GM23338 (cell line): ENCODE results near the gene CBLN3. TPM values are rescaled to one million over a fixed set of nuclear protein-coding genes. Genes with fewer than 3 reads are reported as not detected.

Source experiments
- ATAC-seq: fragments of 200-7000 bp; cut with Tn5 transposase; 3 replicates; pipeline ENCODE4 v1.9.1; 2020
- DNase-seq: peaks from one replicate; pipeline ENCODE4 v3.0.0-alpha.2; 2015; ENCODE audit warnings: low spot score
- H2AFZ ChIP-seq: fragments of 200-600 bp; sonication (generic); 2 replicates; pipeline ENCODE4 v1.8.0; 2016; ENCODE audit warnings: antibody characterized with exemption, mild to moderate bottlenecking, moderate library complexity
- H3F3A ChIP-seq: fragments of 200-600 bp; sonication (generic); replicated peaks from 2 replicates; pipeline ENCODE4 v1.8.0; 2017; ENCODE audit warnings: antibody characterized with exemption, mixed run types, low read depth
- H3K27ac ChIP-seq: fragments of 200-600 bp; sonication (generic); 2 replicates; pipeline ENCODE4 v1.6.1; 2016; ENCODE audit warnings: low read depth
- H3K27me3 ChIP-seq: fragments of 200-600 bp; sonication (generic); 2 replicates; pipeline ENCODE4 v1.8.0; 2016; ENCODE audit warnings: mild to moderate bottlenecking, mixed run types, moderate library complexity; ENCODE audit not compliant: insufficient read depth
- H3K36me3 ChIP-seq: fragments of 200-600 bp; sonication (generic); 2 replicates; pipeline ENCODE4 v1.8.0; 2016; ENCODE audit warnings: mild to moderate bottlenecking; ENCODE audit not compliant: insufficient read depth
- H3K4me1 ChIP-seq: fragments of 200-600 bp; sonication (generic); 2 replicates; pipeline ENCODE4 v1.8.0; 2016; ENCODE audit warnings: mild to moderate bottlenecking, moderate library complexity; ENCODE audit not compliant: insufficient read depth
- H3K4me2 ChIP-seq: fragments of 200-600 bp; sonication (generic); 2 replicates; pipeline ENCODE4 v1.7.1; 2017; ENCODE audit warnings: mixed run types
- H3K4me3 ChIP-seq: fragments of 200-600 bp; sonication (generic); 2 replicates; pipeline ENCODE4 v1.6.1; 2016; ENCODE audit warnings: mixed run types
- H3K79me2 ChIP-seq: fragments of 200-600 bp; sonication (generic); replicated peaks from 2 replicates; pipeline ENCODE4 v1.8.0; 2017; ENCODE audit warnings: mild to moderate bottlenecking; ENCODE audit not compliant: insufficient read depth
- H3K9me2 ChIP-seq: fragments of 200-600 bp; sonication (generic); 2 replicates; pipeline ENCODE4 v1.8.0; 2017; ENCODE audit not compliant: insufficient read depth
- H4K20me1 ChIP-seq: fragments of 200-600 bp; sonication (generic); replicated peaks from 2 replicates; pipeline ENCODE4 v1.8.0; 2017; ENCODE audit warnings: mild to moderate bottlenecking; ENCODE audit not compliant: insufficient read depth
- H3K27ac Mint-ChIP-seq: 2 replicates; pipeline ENCODE4 v1.8.0; 2020; ENCODE audit warnings: inconsistent platforms, mild to moderate bottlenecking, moderate library complexity, mixed read lengths
- H3K27me3 Mint-ChIP-seq: 3 replicates; pipeline ENCODE4 v1.8.0; 2022; ENCODE audit warnings: low read depth, mild to moderate bottlenecking, moderate library complexity, mixed read lengths, inconsistent platforms; ENCODE audit not compliant: insufficient read depth, poor library complexity
- H3K36me3 Mint-ChIP-seq: 3 replicates; pipeline ENCODE4 v1.8.0; 2021; ENCODE audit warnings: low read depth, mild to moderate bottlenecking, inconsistent platforms, moderate library complexity, mixed read lengths
- H3K4me1 Mint-ChIP-seq: 3 replicates; pipeline ENCODE4 v1.8.0; 2020; ENCODE audit warnings: mild to moderate bottlenecking, inconsistent platforms, mixed read lengths
- H3K4me3 Mint-ChIP-seq: 3 replicates; pipeline ENCODE4 v1.8.0; 2021; ENCODE audit warnings: moderate library complexity, mild to moderate bottlenecking, inconsistent platforms, mixed read lengths
- H3K9me3 Mint-ChIP-seq: 3 replicates; pipeline ENCODE4 v1.8.0; 2020; ENCODE audit warnings: moderate library complexity, mild to moderate bottlenecking, inconsistent platforms, mixed read lengths
- CREB1 ChIP-seq: fragments of 250-450 bp; sonication (Bioruptor Pico); IDR thresholded peaks from 2 replicates; pipeline ENCODE4 v1.5.0; 2020; ENCODE audit warnings: low read depth, mild to moderate bottlenecking, moderate library complexity
- ETS1 ChIP-seq: IDR thresholded peaks from 2 replicates; pipeline ENCODE4 v1.6.1; 2016; ENCODE audit warnings: antibody characterized with exemption
- EZH2 ChIP-seq: fragments of 200-600 bp; sonication (generic); IDR thresholded peaks from one replicate; pipeline ENCODE4 v1.8.0; 2017; ENCODE audit warnings: antibody characterized with exemption, mild to moderate bottlenecking, low read depth; ENCODE audit not compliant: unreplicated experiment
- JUNB ChIP-seq: IDR thresholded peaks from one replicate; pipeline ENCODE4 v1.6.1; 2016; ENCODE audit warnings: antibody characterized with exemption; ENCODE audit not compliant: unreplicated experiment
- REST ChIP-seq: IDR thresholded peaks from one replicate; pipeline ENCODE4 v1.6.1; 2018; ENCODE audit warnings: antibody characterized with exemption; ENCODE audit not compliant: unreplicated experiment
- STAT1 ChIP-seq: IDR thresholded peaks from one replicate; pipeline ENCODE4 v1.6.1; 2016; ENCODE audit warnings: antibody characterized with exemption; ENCODE audit not compliant: unreplicated experiment
- ZNF114 ChIP-seq: fragments of 250-450 bp; sonication (Bioruptor Pico); IDR thresholded peaks from 2 replicates; pipeline ENCODE4 v1.5.0; 2020; ENCODE audit warnings: mild to moderate bottlenecking, moderate library complexity
- ZNF331 ChIP-seq: fragments of 250-450 bp; sonication (Bioruptor Pico); IDR thresholded peaks from 2 replicates; pipeline ENCODE4 v1.5.0; 2020; ENCODE audit warnings: low read depth, mild to moderate bottlenecking, moderate library complexity
- polyA plus RNA-seq: library from polyadenylated mRNA; unstranded; fragments of >200 nt; fragmentation: Nextera tagmentation; extraction: Ambion mirVana; gene quantifications from 2 replicates; pipeline ENCODE4 v1.2.1, GENCODE V29; 2016
- total RNA-seq: library from RNA; depleted of rRNA; stranded (reverse); fragments of >200 nt; shearing (Covaris generic); gene quantifications from 2 replicates; pipeline ENCODE4 v1.2.3, GENCODE V29; 2014
- TF ChIP-seq, protein P1 (sequence below), 2 experiments: fragments of 200-600 bp in 1 of 2; sonication (generic) in 1 of 2; conservative IDR thresholded peaks; 2 replicates each; pipeline versions ENCODE4 v1.5.1 to v1.6.1; 2016 to 2017; ENCODE audit warnings: antibody characterized with exemption in 2 of 2, low read depth in 2 of 2, mild to moderate bottlenecking in 2 of 2, moderate library complexity in 1 of 2

The CBLN3 gene
- total and polyA plus RNA-seq, 2 experiments from 2014 or later: 0.07 to 0.19 TPM

DNA sequence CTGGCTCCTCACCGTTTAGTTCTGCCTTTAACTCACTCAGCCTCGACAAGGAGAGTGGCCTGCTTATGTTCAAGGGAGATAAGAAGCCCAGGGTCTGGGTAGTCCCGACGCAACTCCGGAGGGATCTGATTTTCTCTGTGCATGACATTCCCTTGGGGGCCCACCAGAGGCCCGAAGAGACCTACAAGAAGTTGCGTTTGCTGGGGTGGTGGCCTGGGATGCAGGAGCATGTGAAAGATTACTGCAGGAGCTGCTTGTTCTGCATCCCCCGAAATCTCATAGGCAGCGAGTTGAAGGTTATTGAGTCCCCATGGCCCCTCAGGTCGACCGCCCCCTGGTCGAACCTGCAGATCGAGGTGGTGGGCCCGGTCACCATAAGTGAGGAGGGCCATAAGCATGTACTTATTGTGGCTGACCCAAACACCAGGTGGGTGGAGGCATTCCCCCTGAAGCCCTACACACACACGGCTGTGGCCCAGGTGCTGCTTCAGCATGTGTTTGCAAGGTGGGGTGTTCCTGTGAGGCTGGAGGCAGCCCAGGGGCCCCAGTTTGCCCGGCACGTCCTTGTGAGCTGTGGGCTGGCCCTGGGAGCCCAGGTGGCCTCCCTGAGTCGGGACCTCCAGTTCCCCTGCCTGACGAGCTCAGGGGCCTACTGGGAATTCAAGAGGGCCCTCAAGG lies 13.1 kb downstream of the CBLN3 start:
- Mint-ChIP-seq H3K36me3 (peaks cover 5% of the 10 kb centered on the region; the same call in 1 of the 3 replicates), H3K9me3 (peaks cover 2% of the 10 kb centered on the region; the same call in 1 of the 3 replicates), H3K4me1 (peaks cover 2% of the 10 kb centered on the region; the same call in 1 of the 3 replicates), H3K27ac (no peak overlapping the region), H3K27me3 (peaks cover 11% of the 10 kb centered on the region), H3K4me3 (no peak overlapping the region)
- H3K27me3 ChIP-seq: peaks cover 11% of the 10 kb centered on the region
- no peak overlapping the region for H3K4me3 ChIP-seq
- H3K36me3 ChIP-seq: no peaks in the 10 kb centered on the region
- H3K27ac ChIP-seq: no peak overlapping the region
- no peaks in the 10 kb centered on the region for H3K9me2 ChIP-seq
- H2AFZ ChIP-seq: no peak overlapping the region
- DNase-seq (no peak), ATAC-seq (no peak)
- TF ChIP-seq STAT1: no peak
- no peak for TF ChIP-seq ZNF331 (CRISPR knock-in tag)
- H3F3A ChIP-seq: no peaks in the 10 kb centered on the region
- no peaks in the 10 kb centered on the region for H3K79me2 ChIP-seq
- no peaks in the 10 kb centered on the region for H3K4me1 ChIP-seq
- no peak overlapping the region for H3K4me2 ChIP-seq
- no peaks in the 10 kb centered on the region for H4K20me1 ChIP-seq

DNA sequence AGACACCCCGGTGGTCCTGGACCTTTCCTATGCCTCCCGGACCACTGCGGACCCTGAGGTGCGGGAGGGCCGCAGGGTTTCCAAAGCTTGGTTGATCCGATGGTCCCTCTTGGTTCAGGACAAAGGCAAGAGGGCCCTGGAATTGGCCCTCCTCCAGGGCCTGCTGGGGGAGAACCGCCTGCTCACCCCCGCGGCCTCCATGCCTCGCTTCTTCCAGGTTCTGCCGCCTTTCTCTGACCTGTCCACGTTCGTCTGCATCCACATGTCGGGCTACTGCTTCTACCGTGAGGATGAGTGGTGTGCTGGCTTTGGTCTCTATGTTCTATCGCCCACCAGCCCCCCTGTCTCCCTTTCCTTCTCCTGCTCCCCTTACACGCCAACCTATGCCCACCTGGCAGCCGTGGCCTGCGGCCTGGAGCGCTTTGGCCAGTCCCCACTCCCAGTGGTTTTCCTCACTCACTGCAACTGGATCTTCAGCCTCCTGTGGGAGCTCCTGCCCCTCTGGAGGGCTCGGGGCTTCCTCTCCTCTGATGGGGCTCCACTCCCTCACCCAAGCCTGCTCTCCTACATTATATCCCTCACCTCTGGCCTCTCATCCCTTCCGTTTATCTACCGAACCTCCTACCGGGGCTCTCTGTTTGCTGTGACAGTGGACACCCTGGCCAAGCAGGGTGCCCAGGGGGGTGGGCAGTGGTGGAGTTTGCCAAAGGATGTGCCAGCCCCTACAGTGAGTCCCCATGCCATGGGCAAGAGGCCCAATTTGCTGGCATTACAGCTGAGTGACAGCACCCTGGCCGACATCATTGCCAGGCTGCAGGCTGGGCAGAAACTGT lies 13.8 kb downstream of the CBLN3 start:
- no peak for ATAC-seq
- Histone ChIP-seq H3K9me2 (no peaks in the 10 kb centered on the region), H3K4me2 (no peak overlapping the region), H3K36me3 (no peaks in the 10 kb centered on the region), H2AFZ (no peak overlapping the region), H3K4me1 (no peaks in the 10 kb centered on the region), H4K20me1 (no peaks in the 10 kb centered on the region), H3K27ac (no peak overlapping the region), H3K27me3 (peaks cover 3% of the 10 kb centered on the region; the same call in 1 of the 2 replicates), H3K79me2 (no peaks in the 10 kb centered on the region), H3K4me3 (no peak overlapping the region), H3F3A (no peaks in the 10 kb centered on the region)
- Mint-ChIP-seq H3K36me3 (peaks cover 5% of the 10 kb centered on the region; the same call in 1 of the 3 replicates), H3K27ac (no peak overlapping the region), H3K9me3 (peaks cover 2% of the 10 kb centered on the region; the same call in 1 of the 3 replicates), H3K4me1 (peaks cover 2% of the 10 kb centered on the region; the same call in 1 of the 3 replicates), H3K27me3 (peaks cover 11% of the 10 kb centered on the region), H3K4me3 (no peak overlapping the region)
- no peak for TF ChIP-seq EZH2
- no peak for TF ChIP-seq JUNB
- no peak for TF ChIP-seq ZNF331 (CRISPR knock-in tag)
- TF ChIP-seq CREB1: no peak
- no peak for TF ChIP-seq ZNF114 (CRISPR knock-in tag)
- no peak for TF ChIP-seq ETS1
- TF ChIP-seq, protein P1, sequence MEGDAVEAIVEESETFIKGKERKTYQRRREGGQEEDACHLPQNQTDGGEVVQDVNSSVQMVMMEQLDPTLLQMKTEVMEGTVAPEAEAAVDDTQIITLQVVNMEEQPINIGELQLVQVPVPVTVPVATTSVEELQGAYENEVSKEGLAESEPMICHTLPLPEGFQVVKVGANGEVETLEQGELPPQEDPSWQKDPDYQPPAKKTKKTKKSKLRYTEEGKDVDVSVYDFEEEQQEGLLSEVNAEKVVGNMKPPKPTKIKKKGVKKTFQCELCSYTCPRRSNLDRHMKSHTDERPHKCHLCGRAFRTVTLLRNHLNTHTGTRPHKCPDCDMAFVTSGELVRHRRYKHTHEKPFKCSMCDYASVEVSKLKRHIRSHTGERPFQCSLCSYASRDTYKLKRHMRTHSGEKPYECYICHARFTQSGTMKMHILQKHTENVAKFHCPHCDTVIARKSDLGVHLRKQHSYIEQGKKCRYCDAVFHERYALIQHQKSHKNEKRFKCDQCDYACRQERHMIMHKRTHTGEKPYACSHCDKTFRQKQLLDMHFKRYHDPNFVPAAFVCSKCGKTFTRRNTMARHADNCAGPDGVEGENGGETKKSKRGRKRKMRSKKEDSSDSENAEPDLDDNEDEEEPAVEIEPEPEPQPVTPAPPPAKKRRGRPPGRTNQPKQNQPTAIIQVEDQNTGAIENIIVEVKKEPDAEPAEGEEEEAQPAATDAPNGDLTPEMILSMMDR (conservative IDR thresholded peaks at IDR 0.05; ENCODE audit: low read depth in 2 of 2): no peak
- TF ChIP-seq REST: no peak
- no peak for DNase-seq
